Measurements from ENCODE around the gene LGALS9. TPM values are rescaled to one million over a fixed set of nuclear protein-coding genes. Genes with fewer than 3 reads are reported as not detected.
"Not testable (repeated sequence)": the region's sequence is repeated elsewhere in the genome, so short reads cannot be mapped to it uniquely, and the experiment has no call there.

The LGALS9 gene
- total RNA-seq, 4 donors from 2014 or later = 14.4 to 31.8 (median 15.2) TPM; not detected in 1

DNA sequence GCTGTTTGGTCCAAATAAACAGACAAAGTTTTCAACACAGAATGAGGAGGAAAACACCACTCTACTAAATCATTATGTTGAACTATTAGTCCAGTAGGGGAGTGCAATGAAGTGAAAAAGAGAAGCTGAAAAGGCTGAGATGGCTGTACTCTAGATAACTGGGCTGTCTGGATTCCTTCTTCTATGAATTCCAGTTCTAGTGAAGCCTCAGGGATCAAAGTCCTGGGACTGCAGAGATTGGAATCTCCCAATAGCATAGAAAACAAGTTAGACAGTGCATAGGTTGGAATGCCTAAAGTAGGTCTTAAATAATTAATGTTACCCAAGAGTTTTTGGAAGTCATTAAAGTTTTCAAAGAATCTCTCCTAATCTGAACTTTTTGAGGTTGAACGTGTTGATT lies 59.9 kb downstream of the LGALS9 start:
- H3K4me1 ChIP-seq = no peaks in the 10 kb centered on the region

DNA sequence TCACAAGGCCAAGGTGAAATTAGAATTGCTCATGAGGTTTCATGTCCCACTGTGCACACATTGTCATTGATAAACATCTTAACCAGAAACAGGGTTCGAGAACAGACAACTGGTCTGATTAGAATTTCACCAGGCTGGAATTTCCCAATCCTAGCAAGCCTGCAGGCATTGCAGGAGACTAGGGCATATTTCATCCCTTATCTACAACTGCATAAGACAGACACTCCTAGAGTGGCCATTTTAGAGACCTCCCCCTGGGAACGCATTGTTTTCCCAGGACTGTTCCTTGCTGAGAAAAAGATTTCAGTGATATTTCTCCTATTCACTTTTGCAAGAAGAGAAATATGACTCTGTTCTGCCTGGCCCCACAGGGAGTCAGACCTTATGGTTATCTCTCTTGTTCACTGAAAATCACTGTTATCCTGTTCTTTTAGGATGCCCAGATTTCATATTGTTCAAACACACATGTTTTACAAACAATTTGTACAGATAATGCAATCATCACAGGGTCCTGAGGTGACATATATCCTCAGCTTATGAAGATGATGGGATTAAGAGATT lies 64.3 kb downstream of the LGALS9 start:
- H3K27ac ChIP-seq; H3K9me3 ChIP-seq; H3K36me3 ChIP-seq; intact Hi-C loops (cut with DNase I; ENCODE audit: low total_unique reads); H3K4me1 ChIP-seq; H3K4me3 ChIP-seq; H3K27me3 ChIP-seq; DNase-seq: not testable (repeated sequence)

More for the DNA sequence above, 59.9 kb downstream of the LGALS9 start:
- DNase-seq = no peak
- intact Hi-C loops (cut with DNase I; ENCODE audit: low total_unique reads) = no loop called here
- Histone ChIP-seq H3K9me3 (peaks cover 0 to 5% of the 10 kb centered on the region in 2 donors), H3K27ac (no peak overlapping the region), H3K36me3 (no peaks in the 10 kb centered on the region), H3K4me3 (no peak overlapping the region), H3K27me3 (no peaks in the 10 kb centered on the region)
- TF ChIP-seq, protein P1, sequence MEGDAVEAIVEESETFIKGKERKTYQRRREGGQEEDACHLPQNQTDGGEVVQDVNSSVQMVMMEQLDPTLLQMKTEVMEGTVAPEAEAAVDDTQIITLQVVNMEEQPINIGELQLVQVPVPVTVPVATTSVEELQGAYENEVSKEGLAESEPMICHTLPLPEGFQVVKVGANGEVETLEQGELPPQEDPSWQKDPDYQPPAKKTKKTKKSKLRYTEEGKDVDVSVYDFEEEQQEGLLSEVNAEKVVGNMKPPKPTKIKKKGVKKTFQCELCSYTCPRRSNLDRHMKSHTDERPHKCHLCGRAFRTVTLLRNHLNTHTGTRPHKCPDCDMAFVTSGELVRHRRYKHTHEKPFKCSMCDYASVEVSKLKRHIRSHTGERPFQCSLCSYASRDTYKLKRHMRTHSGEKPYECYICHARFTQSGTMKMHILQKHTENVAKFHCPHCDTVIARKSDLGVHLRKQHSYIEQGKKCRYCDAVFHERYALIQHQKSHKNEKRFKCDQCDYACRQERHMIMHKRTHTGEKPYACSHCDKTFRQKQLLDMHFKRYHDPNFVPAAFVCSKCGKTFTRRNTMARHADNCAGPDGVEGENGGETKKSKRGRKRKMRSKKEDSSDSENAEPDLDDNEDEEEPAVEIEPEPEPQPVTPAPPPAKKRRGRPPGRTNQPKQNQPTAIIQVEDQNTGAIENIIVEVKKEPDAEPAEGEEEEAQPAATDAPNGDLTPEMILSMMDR (IDR thresholded peaks at IDR 0.05) = no peak
- TF ChIP-seq POLR2A (IDR thresholded peaks at IDR 0.05) = no peak

Small RNAs within 50 kb of the gene (small RNA-seq; reads per million reads assigned to genes)
- gene AC015688.1 = not detected
- not detected for gene AC015688.2
- not detected for gene AC015688.5
- gene CPDP1 = not detected

Other genes starting within 250 kb of the LGALS9 start
- 10 to 100 TPM; 17.7 to 77.0 (median 34.6) TPM for gene KSR1, start 174.7 kb upstream of the LGALS9 start, total RNA-seq
- 1 to 10 TPM in 1 of 4 donors, under 1 TPM in 2, not detected in 1; 0.09 to 2.8 (median 0.62) TPM for gene NOS2, start 169.3 kb downstream of the LGALS9 start, total RNA-seq